A549 treated with AZD9567 at 1 μM for 4 hours (cell line): Measurements from ENCODE around the gene LYSMD2. TPM values are rescaled to one million over a fixed set of nuclear protein-coding genes. Genes with fewer than 3 reads are reported as not detected.

Experiments
- total RNA-seq: library from RNA; stranded (reverse); fragments of 200-300 nt; extraction: Qiagen RNA extraction; gene quantifications from 5 replicates; pipeline ENCODE4 v1.2.3, GENCODE V29; 2022; ENCODE audit not compliant: insufficient read depth

Gene LYSMD2
- total RNA-seq = 24.2 to 35.8 TPM (median 25.5 TPM) in 5 replicates

DNA sequence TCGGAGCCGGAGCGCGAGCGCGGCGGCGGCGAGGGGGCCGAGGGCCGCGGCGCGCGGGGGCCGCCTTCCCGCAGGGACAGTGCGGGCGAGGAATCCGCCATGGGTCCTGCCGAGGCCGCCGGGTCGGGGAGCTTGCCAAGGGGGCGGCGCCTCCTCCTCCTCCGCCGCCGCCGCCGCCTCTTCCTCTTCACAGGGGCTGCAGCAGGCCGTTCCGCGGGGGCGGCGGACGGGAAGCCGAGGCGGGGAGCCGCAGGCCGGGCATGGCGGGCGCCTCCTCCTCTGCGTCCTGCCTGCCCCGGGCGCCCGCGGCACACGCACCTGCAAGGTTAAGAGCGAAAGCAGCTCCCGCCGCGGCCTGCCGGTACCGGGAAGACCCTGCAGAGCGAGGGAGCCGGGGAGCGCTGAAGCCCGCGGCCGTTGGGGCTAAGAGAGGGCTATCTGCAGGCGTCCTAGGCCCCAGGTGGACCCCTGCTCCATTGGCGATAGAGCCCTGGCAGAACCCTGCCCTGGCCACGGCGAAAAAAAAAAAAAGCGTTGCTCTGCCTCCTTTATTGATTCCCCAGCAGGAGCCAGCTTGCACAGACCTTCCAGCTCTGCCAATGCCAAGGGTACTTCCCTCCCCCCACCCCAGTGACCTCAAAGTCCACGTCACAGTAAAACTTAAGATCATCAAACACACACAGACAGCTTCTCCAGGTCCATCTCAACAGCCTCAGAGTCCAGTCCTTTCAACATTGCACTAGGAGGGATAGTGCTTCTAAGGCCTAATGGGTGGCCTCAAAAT, at the start of gene LYSMD2:
TSS of gene LYSMD2 (minus strand) at position 134 of the 784 bp plus-strand sequence. CDS start at position 101, 33 bp downstream.

DNA sequence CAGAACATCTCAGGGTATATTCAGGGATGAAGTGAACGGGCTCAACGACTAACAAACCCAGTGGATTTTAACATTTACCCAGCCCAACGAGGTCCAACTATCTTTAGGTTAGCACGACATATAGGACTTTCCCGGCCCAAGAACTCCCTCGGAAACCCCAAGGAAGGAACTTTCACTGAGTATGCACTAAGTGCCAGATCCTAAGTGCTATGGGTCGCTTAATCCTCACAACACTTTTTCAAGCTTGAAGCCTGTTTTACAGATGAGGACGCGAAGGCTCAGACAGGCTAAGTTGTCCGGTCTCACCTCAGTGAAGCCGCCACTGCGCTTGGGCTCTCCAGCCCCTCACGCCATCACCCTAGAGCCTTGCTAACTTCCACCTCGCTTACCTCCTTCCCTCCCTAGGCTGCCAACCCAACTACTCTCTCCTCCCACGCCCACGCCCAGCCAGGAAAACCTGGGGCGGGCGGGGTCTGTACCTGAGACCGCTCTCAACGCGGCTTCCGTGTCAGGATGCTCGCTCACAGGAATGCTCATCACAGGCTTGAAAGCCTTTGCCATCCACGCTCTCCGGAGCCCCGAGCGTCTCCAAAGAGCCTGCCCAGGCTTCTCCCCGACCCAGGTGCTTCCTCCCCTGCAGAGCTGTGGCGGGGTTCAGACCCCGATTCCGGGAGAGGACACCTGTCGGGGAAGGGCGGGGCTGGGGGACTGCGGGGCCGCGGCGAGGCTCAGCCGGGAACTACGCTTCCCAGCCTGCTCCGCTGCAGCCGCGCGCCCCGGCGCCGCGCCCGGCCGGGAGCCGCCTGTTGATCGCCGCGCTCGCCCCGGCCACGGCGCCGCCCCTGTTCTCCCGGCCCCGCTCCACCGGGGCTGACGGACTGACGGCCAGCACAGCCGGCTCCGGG, 13.6 kb upstream of the LYSMD2 start, which contains the start of gene TMOD2:
TSS of gene TMOD2 (plus strand) at position 806 of the 905 bp plus-strand sequence. CDS start 14,845 bp downstream, outside the sequence.

GRCh38 chr15:51681303-51681963, 56.0 kb downstream of the LYSMD2 start, which contains the start of gene SCG3:
Gene SCG3, plus strand, starts transcription at chr15:51681503. Its CDS starts 253 bp downstream, at chr15:51681756.

Other genes starting within 250 kb of the LYSMD2 start
- 17.4 to 20.9 TPM (median 19.2 TPM) in 5 replicates for gene DMXL2, start 114.9 kb downstream of the LYSMD2 start, total RNA-seq
- 0.06 to 0.07 TPM (median 0.07 TPM) in 3 of 5 replicates, not detected in the others for gene SCG3, start 56.2 kb downstream of the LYSMD2 start, total RNA-seq
- 1.4 to 2.9 TPM (median 2.5 TPM) in 5 replicates for gene TMOD2, start 13.9 kb upstream of the LYSMD2 start, total RNA-seq
- 48.5 to 75.3 TPM (median 58.4 TPM) in 5 replicates for gene TMOD3, start 92.0 kb upstream of the LYSMD2 start, total RNA-seq
- gene LEO1, start 234.1 kb upstream of the LYSMD2 start, total RNA-seq = 43.7 to 63.1 TPM (median 46.2 TPM) in 5 replicates